Ovary (tissue), 3 donors: ENCODE results near the gene COL5A3.

Experiments used
- POLR2A ChIP-seq: fragments of 450-650 bp; IDR thresholded peaks from one replicate; pipeline ENCODE4 v1.6.1; 2017; ENCODE audit warnings: antibody characterized with exemption, mild to moderate bottlenecking, moderate library complexity
- TF ChIP-seq, protein P1 (sequence below), 3 donors: fragments of 450-650 bp in 2 of 3; fragments of 200-600 bp in 1 of 3; IDR thresholded peaks; one replicate each; pipeline versions ENCODE4 v1.5.1 to v1.8.0; 2016 to 2022; ENCODE audit warnings: antibody characterized with exemption in 3 of 3, mild to moderate bottlenecking in 1 of 3
- donor health status: DM: no; HTN: no; CAD: no.

DNA sequence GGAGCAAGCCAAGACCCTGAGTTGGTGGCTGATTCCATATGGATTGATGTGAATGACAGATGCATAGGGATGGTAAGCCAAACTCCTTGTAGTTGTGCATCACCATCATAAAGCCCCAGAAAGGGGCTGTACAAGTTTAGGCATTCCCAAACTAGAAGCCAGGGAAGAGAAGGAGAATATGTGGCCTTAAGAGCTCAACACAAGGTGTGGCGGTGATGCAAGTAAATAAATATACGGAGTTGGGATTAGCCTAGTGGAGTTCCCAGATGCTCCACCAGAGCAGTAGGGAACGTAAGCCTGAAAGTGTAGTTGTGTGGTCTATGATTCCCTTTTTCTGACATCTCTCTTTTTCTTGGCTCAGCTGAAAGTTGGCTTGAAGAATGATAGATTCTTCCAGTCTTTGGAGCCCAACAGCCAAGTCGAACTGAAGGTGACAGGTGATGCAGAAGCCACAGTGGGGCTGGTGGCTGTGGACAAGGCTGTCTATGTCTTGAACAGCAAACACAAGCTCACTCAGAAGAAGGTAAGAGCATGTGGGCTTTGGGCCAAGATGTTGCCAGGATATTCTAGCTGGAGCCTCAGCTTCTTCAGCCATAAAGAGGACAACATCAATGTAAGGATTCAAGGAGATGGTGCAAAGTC, 33.1 kb upstream of the COL5A3 start:
- TF ChIP-seq, protein P1, sequence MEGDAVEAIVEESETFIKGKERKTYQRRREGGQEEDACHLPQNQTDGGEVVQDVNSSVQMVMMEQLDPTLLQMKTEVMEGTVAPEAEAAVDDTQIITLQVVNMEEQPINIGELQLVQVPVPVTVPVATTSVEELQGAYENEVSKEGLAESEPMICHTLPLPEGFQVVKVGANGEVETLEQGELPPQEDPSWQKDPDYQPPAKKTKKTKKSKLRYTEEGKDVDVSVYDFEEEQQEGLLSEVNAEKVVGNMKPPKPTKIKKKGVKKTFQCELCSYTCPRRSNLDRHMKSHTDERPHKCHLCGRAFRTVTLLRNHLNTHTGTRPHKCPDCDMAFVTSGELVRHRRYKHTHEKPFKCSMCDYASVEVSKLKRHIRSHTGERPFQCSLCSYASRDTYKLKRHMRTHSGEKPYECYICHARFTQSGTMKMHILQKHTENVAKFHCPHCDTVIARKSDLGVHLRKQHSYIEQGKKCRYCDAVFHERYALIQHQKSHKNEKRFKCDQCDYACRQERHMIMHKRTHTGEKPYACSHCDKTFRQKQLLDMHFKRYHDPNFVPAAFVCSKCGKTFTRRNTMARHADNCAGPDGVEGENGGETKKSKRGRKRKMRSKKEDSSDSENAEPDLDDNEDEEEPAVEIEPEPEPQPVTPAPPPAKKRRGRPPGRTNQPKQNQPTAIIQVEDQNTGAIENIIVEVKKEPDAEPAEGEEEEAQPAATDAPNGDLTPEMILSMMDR (IDR thresholded peaks at IDR 0.05), result no peak
- no peak for TF ChIP-seq POLR2A
